Myocyte (in vitro differentiated cells): ENCODE measurements around the gene CD28. TPM values are rescaled to one million over a fixed set of nuclear protein-coding genes. Genes with fewer than 3 reads are reported as not detected.

Source experiments
- DNase-seq: peaks from one replicate; pipeline ENCODE4 v3.0.0-alpha.2; 2012; ENCODE audit warnings: low read depth
- total RNA-seq: library from RNA; depleted of rRNA; stranded (reverse); fragments of >200 nt; gene quantifications from 2 replicates; pipeline ENCODE4 v1.2.3, GENCODE V29; 2014

CD28 gene
- total RNA-seq, 1 donor from 2014 or later, result 0.45 TPM

DNA sequence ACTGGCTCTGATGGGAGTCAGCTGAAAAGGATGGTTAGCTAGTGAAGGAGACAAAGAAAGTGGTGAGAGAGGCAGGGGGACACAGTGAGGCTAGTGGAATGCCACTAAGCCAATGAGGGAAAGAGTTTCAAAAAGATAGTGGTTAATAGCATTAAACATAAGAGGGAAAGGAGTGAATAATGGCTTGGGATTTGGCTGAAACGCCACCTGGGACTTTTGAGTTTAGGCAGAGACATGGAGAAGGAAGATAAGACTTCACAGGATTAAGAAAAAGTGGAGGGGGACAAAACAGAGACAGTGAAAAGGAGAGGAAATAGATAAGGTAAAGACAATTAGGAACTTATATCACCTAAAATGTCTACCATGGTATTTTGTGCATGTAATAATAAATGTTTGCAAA lies 6.9 kb downstream of the CD28 start:
- no peak for DNase-seq

GRCh38 chr2:203714112-203714511 lies 7.7 kb downstream of the CD28 start:
- no peak for DNase-seq

DNA sequence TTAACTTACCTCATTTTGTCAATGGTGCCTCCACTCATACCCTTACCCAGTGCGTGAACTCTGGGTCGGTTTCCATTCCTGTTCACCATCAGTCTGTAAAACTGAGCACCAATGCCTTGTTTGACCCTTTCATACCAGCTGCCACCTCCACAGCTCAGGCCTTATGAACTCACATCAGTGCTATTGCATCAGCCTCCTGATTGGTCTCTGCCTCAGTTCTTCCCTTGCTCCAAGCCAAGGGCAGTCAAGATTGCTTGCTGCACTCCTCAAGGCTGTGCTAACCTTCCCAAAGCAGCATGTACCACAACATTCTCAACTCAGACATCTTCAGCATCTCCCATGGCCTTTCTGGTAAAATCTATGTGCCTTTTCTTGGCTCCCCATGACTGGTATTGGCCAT lies 9.3 kb downstream of the CD28 start:
- DNase-seq, result no peak

- DNase-seq, result no peak
Measured at GRCh38 chr2:203718087-203718486, 11.6 kb downstream of the CD28 start.

DNA sequence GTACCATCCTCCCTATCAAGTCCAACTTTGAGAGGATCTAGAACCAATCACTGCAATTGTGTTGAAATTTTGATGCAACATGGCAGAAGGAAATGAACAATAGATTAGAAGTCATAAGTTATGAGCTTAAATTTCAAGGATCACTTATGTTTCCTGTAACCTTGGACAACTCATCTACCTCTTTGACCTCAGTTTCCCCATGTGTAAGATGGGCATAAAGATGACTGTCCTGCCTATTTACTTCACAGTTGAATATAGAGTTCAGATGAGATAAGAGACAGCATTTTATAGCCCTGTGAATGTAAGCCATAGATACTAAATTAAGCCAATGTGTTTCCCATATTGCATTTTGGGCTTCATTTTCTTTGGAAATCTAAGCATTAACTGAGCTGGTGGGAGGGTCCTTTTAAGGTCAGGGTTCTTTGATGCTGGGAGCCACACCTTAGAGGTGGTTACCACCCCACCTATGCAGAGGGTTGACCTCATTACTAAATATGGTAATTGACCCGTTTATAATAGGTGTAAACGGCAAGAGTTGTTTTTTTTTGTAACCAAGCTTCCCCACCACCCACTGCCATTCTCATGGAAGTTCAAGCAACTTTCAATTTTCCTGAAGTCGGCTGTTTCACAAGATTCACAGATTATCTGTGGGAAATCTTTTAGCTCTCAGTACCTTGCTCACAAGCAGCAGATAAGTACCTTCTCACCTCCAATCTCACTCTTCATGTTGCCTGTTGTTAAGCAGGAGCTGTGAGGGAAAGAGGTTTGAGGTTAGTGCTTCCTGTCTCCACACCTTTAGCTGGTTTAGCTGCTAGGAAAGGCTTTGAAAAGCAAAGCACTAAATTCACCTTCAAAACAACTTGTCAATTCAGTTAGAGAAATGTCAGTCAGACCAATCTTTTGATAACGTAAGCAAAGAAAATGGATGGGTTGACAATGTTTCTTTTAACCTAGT lies 13.3 kb downstream of the CD28 start:
- DNase-seq, result no peak

DNA sequence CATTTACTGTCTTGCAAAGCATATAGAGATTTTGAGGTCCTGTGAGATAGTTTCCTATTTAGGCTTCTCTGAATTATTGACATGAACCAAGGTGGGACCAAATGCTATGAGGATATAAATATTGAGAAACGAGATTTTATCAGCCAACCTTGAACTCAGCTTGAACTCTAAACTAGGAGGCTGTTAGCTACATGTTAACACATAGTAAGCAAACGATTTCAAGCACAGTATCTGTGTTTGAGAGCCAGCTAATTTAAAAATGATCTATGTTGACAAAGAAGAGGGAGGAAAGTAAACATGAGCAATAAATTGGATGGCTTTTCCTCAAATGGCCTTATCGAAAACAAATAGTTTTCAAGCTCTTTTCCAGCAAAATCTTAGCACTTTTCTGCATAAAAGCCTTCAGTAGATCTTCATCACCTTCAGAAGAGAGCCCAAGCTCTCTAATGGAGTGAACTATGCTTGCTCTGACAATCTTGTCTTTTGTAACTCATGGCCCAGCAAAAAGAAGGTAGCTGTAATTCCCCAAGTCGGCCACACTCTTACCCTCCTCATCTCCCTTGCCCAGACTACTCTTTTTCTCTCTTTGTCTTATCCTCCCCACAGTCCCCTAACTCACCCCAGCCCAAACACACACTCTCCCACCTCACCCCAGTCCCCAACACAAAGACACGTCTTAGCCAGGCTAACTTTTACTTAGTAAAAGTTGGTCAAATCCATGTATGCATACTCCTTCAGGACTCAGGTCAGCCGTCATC lies 14.7 kb downstream of the CD28 start:
- no peak for DNase-seq

DNA sequence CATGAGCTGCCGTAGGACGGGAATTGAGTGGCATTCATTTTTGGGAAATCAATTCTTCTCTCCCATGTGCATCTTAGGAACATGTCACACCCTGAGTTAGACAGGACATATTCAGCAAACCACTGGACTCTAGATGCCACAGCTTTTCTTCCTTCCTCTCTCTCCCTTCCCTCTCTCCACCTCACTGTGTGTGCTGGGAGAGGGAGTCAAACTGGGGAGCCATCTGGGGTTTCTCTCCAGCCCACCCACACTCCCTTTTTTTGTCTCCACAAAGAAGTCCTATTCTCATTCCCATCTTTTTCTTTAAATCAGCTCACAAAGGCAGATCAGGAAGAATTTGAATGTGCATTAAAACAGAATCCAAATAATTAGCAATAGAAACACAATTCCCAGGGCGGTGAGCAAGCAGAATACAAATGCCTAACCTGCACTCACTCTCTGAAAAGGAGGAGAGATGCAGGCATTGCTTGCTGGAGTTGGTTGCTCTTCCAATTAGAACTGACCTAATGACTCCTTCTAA lies 15.4 kb downstream of the CD28 start:
- DNase-seq, result no peak

DNA sequence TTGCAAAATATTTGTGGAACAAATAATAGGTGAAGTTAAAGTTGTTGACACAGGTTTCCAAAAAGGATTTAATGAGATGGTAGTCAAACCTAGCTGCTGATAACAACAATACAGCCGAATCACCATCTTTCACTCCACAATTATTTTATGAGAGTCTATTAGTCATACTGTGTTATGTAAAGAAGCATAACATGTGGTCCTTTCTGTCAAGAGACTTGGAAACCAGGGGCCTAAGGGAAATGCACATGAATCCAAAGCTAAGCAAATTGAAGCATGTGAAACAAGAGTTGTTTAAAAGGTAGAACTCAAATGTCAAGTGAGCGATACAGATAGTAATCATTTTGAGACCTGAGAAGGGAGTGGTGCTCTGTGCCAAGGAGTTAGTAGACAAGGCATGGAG lies 16.0 kb downstream of the CD28 start:
- no peak for DNase-seq

- no peak for DNase-seq
Measured at GRCh38 chr2:203728321-203728720, 21.9 kb downstream of the CD28 start.

- DNase-seq, result peak; percentile 48
Measured at GRCh38 chr2:203730076-203730729, 23.8 kb downstream of the CD28 start.

- no peak for DNase-seq
Measured at GRCh38 chr2:203730883-203731282, 24.4 kb downstream of the CD28 start.

GRCh38 chr2:203732092-203732952 lies 25.9 kb downstream of the CD28 start:
- DNase-seq, result peak; percentile 98

DNA sequence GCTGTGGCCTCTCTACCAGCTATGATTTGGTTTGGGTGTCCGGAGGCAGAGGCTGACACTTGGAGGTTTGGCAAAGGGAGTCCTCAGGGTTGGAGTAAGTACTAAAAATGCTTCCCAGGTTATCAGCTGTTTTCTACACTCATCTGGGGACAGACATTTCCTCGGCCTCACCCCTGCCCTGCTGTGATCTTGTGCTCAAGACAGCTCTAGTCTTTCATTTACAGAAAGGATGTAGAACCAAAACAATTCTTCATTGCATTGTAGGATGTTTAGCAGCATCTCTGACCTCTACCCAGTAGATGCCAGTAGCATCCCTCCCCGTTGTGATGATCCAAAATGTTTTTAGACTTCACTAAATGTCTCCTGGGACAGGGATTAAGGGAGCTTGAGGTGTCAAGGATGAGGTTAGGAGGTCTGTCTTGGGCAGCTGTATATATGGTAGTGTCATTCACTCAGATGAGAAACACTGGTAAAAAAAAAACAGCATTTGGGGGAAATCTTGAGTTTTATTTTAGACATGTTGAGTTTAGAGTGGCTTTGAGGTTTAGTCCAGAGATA lies 26.6 kb downstream of the CD28 start:
- peak; percentile 84 for DNase-seq

GRCh38 chr2:203733684-203734083 lies 27.2 kb downstream of the CD28 start:
- no peak for DNase-seq

GRCh38 chr2:203734276-203734983 lies 28.0 kb downstream of the CD28 start:
- no peak for DNase-seq

DNA sequence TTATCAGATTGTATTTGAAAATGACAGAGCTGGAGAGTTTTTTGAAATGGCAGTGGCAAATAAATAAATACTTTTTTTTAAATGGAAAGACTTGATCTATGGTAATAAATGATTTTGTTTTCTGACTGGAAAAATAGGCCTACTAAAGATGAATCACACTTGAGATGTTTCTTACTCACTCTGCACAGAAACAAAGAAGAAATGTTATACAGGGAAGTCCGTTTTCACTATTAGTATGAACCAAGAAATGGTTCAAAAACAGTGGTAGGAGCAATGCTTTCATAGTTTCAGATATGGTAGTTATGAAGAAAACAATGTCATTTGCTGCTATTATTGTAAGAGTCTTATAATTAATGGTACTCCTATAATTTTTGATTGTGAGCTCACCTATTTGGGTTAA lies 30.9 kb downstream of the CD28 start:
- no peak for DNase-seq

- no peak for DNase-seq
Measured at GRCh38 chr2:203739351-203739750, 32.9 kb downstream of the CD28 start.

GRCh38 chr2:203740871-203741281 lies 34.4 kb downstream of the CD28 start:
- peak; percentile 82 for DNase-seq

- DNase-seq, result no peak
Measured at GRCh38 chr2:203741566-203741965, 35.1 kb downstream of the CD28 start.
